DMS53 (cell line): ENCODE measurements around the gene INPP4B.

Source experiments
- DNase-seq: peaks from one replicate; lab custom pipeline; 2025; lab: John Stamatoyannopoulos, UW

INPP4B gene

GRCh38 chr4:142348613-142349021 lies 497.5 kb downstream of the INPP4B start:
- no peak for DNase-seq

GRCh38 chr4:142347241-142347640 lies 498.9 kb downstream of the INPP4B start:
- DNase-seq, result peak; percentile 27

GRCh38 chr4:142345924-142346323 lies 500.2 kb downstream of the INPP4B start:
- no peak for DNase-seq

- no peak for DNase-seq
Observed at GRCh38 chr4:142341268-142341667, 504.8 kb downstream of the INPP4B start.

GRCh38 chr4:142339053-142339452 lies 507.0 kb downstream of the INPP4B start:
- DNase-seq, result peak; percentile 6

GRCh38 chr4:142336251-142336934 lies 509.7 kb downstream of the INPP4B start:
- DNase-seq, result no peak

GRCh38 chr4:142334931-142335330 lies 511.2 kb downstream of the INPP4B start:
- no peak for DNase-seq

GRCh38 chr4:142331646-142332045 lies 514.5 kb downstream of the INPP4B start:
- DNase-seq, result no peak

GRCh38 chr4:142331132-142331531 lies 515.0 kb downstream of the INPP4B start:
- peak; percentile 3 for DNase-seq

- DNase-seq, result no peak
Observed at GRCh38 chr4:142330311-142330710, 515.8 kb downstream of the INPP4B start.

GRCh38 chr4:142329313-142329712 lies 516.8 kb downstream of the INPP4B start:
- DNase-seq, result no peak

- DNase-seq, result no peak
Observed at GRCh38 chr4:142326181-142326580, 519.9 kb downstream of the INPP4B start.

GRCh38 chr4:142324572-142324971 lies 521.5 kb downstream of the INPP4B start:
- DNase-seq, result no peak

- DNase-seq, result no peak
Observed at GRCh38 chr4:142322996-142323395, 523.1 kb downstream of the INPP4B start.

GRCh38 chr4:142318280-142318679 lies 527.8 kb downstream of the INPP4B start:
- no peak for DNase-seq

- DNase-seq, result no peak
Observed at GRCh38 chr4:142316913-142317312, 529.2 kb downstream of the INPP4B start.

GRCh38 chr4:142316025-142316424 lies 530.1 kb downstream of the INPP4B start:
- DNase-seq, result peak; percentile 17

GRCh38 chr4:142314686-142315085 lies 531.4 kb downstream of the INPP4B start:
- DNase-seq, result peak; percentile 95

- DNase-seq, result no peak
Observed at GRCh38 chr4:142314247-142314646, 531.9 kb downstream of the INPP4B start.

- DNase-seq, result no peak
Observed at GRCh38 chr4:142312391-142312790, 533.7 kb downstream of the INPP4B start.

- DNase-seq, result no peak
Observed at GRCh38 chr4:142311916-142312315, 534.2 kb downstream of the INPP4B start.

GRCh38 chr4:142309772-142310171 lies 536.3 kb downstream of the INPP4B start:
- DNase-seq, result no peak

- no peak for DNase-seq
Observed at GRCh38 chr4:142307857-142308256, 538.2 kb downstream of the INPP4B start.

- DNase-seq, result no peak
Observed at GRCh38 chr4:142297313-142297712, 548.8 kb downstream of the INPP4B start.
